Measurements from ENCODE around the gene CNTNAP5. TPM values are rescaled to one million over a fixed set of nuclear protein-coding genes. Genes with fewer than 3 reads are reported as not detected.

The CNTNAP5 gene
- total RNA-seq, 1 donor from 2014 or later, result not detected

GRCh38 chr2:124692216-124692615, 667.1 kb downstream of the CNTNAP5 start:
- no peak overlapping the region for H3K4me3 ChIP-seq (ENCODE audit: low read depth, low read length)
- TF ChIP-seq, protein P1, sequence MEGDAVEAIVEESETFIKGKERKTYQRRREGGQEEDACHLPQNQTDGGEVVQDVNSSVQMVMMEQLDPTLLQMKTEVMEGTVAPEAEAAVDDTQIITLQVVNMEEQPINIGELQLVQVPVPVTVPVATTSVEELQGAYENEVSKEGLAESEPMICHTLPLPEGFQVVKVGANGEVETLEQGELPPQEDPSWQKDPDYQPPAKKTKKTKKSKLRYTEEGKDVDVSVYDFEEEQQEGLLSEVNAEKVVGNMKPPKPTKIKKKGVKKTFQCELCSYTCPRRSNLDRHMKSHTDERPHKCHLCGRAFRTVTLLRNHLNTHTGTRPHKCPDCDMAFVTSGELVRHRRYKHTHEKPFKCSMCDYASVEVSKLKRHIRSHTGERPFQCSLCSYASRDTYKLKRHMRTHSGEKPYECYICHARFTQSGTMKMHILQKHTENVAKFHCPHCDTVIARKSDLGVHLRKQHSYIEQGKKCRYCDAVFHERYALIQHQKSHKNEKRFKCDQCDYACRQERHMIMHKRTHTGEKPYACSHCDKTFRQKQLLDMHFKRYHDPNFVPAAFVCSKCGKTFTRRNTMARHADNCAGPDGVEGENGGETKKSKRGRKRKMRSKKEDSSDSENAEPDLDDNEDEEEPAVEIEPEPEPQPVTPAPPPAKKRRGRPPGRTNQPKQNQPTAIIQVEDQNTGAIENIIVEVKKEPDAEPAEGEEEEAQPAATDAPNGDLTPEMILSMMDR (conservative IDR thresholded peaks at IDR 0.05; ENCODE audit: low read depth, low read length), result no peak
- DNase-seq (ENCODE audit: low read depth), result no peak

GRCh38 chr2:124692707-124693106, 667.6 kb downstream of the CNTNAP5 start:
- TF ChIP-seq, protein P1 (conservative IDR thresholded peaks at IDR 0.05; ENCODE audit: low read depth, low read length), result no peak
- DNase-seq (ENCODE audit: low read depth), result no peak
- H3K4me3 ChIP-seq (ENCODE audit: low read depth, low read length), result no peak overlapping the region

- H3K4me3 ChIP-seq (ENCODE audit: low read depth, low read length), result no peak overlapping the region
- TF ChIP-seq, protein P1 (conservative IDR thresholded peaks at IDR 0.05; ENCODE audit: low read depth, low read length), result no peak
- no peak for DNase-seq (ENCODE audit: low read depth)
Observed at GRCh38 chr2:124693156-124693555, 668.1 kb downstream of the CNTNAP5 start.

GRCh38 chr2:124698979-124699565, 674.0 kb downstream of the CNTNAP5 start:
- DNase-seq (ENCODE audit: low read depth), result no peak
- H3K4me3 ChIP-seq (ENCODE audit: low read depth, low read length), result no peak overlapping the region
- TF ChIP-seq, protein P1 (conservative IDR thresholded peaks at IDR 0.05; ENCODE audit: low read depth, low read length), result no peak

GRCh38 chr2:124702777-124703176, 677.7 kb downstream of the CNTNAP5 start:
- no peak overlapping the region for H3K4me3 ChIP-seq (ENCODE audit: low read depth, low read length)
- no peak for DNase-seq (ENCODE audit: low read depth)
- TF ChIP-seq, protein P1 (conservative IDR thresholded peaks at IDR 0.05; ENCODE audit: low read depth, low read length), result no peak

DNA sequence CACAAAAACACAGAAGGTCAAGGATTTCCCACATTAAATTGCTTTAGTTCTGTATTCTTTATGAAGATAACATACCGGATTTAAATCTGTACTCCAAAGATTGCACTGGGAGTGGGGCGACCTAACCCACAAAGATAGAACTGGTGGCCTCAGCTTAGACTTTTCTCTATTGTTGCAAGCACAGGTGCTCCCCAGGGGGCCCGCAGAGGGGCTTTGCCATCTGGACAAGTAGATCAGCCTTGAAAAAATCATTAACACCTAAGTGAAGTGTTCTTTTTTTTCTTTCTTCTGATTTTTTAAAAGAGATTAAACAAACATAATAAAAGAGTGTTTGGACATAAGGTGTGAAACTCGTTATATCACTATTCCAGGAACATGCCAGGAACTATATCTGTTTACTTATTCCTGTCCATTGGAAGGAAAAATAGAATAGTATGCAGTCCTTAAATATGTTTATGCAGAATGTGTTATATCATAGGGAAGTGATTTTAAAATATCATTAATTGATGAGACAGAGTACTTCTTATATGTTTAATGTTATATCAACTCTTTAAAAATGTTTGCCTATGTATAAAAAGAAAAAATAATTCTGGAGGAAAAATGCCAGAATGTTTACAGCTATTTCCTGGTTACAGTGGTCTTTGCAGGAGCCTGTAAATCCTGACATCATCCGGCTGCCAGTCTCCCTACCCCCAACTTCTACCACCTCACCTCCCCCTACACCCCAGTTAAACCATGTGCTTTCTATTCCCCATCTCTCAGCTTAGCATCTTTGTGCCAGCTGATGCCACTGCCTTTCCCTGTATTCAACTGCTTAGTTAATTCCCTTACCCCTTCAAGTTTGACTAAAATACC, 679.2 kb downstream of the CNTNAP5 start:
- no peak for DNase-seq (ENCODE audit: low read depth)
- H3K4me3 ChIP-seq (ENCODE audit: low read depth, low read length), result no peak overlapping the region
- TF ChIP-seq, protein P1 (conservative IDR thresholded peaks at IDR 0.05; ENCODE audit: low read depth, low read length), result no peak

Data from epithelial cell of proximal tubule (primary cell).